Measurements from ENCODE around the gene ABLIM2.

DNA sequence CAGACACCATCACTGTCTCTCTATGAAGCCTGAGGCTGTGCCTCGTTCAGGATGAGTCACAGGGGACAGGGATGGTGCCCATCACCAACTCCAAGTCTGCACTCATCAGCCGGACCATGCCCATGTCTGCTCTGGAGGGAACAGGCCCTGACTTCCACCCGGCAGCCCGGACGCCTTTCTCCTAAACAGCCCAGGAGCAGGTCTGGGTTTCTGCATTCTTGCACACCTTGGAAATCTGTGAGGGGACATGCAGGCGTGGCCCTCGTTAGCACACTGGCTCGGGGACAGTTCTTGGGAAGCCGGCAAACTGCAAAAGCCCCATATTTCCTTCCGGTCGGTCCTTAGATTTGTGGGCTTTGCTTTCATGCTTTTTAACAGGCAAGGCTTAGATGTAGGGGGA is 151.0 kb downstream of the ABLIM2 start:
- TF ChIP-seq, protein P1, sequence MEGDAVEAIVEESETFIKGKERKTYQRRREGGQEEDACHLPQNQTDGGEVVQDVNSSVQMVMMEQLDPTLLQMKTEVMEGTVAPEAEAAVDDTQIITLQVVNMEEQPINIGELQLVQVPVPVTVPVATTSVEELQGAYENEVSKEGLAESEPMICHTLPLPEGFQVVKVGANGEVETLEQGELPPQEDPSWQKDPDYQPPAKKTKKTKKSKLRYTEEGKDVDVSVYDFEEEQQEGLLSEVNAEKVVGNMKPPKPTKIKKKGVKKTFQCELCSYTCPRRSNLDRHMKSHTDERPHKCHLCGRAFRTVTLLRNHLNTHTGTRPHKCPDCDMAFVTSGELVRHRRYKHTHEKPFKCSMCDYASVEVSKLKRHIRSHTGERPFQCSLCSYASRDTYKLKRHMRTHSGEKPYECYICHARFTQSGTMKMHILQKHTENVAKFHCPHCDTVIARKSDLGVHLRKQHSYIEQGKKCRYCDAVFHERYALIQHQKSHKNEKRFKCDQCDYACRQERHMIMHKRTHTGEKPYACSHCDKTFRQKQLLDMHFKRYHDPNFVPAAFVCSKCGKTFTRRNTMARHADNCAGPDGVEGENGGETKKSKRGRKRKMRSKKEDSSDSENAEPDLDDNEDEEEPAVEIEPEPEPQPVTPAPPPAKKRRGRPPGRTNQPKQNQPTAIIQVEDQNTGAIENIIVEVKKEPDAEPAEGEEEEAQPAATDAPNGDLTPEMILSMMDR (IDR thresholded peaks at IDR 0.05) = no peak
- no peak for TF ChIP-seq POLR2A (IDR thresholded peaks at IDR 0.05)
